ENCODE data around the gene MPPED1.

Gene MPPED1

GRCh38 chr22:43411040-43411868 is 560 bp upstream of the MPPED1 start:
- ATAC-seq: no peak

- no peak for ATAC-seq
Measured at GRCh38 chr22:43412808-43413795, 1.3 kb downstream of the MPPED1 start.

GRCh38 chr22:43413826-43414225 is 2.0 kb downstream of the MPPED1 start:
- ATAC-seq: no peak

DNA sequence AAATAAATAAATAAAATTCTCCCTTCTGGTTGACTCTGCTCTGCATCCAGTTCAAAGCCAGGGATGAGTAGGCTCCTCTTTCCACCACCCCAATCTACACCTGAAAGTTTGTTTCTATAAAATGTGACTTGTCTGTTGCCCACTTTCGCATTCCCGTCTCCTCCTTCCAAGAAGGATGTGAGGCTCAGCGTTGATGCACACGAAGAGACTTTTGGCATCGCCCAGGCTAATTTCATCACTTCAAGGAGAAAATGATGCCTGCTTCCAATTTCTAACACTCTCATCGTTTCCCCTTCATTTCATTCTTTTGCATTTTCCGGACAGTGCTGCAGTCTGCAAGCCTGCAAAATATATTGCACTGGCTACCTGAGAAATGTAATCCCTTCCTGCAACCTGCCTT is 3.9 kb downstream of the MPPED1 start:
- no peak for ATAC-seq

DNA sequence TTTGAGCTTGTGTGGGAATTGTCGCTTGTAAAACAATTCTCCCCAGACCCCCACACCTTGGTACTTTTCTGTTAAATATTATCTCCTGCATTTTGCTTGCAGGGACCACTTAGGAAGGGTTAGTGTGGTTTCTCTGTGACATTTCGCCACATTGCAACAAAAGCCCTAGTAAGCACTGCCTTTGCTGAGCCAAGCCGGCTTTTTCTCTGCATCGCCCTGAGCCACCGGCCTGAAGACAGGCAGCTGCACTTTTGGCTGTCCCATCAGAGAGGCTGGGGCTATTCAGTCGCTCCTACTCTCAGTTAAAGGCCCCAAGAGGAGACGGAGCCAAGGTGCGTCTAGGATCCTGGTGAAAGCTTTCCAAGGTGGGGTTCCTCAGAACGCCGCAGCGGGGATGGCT is 5.7 kb downstream of the MPPED1 start:
- no peak for ATAC-seq

DNA sequence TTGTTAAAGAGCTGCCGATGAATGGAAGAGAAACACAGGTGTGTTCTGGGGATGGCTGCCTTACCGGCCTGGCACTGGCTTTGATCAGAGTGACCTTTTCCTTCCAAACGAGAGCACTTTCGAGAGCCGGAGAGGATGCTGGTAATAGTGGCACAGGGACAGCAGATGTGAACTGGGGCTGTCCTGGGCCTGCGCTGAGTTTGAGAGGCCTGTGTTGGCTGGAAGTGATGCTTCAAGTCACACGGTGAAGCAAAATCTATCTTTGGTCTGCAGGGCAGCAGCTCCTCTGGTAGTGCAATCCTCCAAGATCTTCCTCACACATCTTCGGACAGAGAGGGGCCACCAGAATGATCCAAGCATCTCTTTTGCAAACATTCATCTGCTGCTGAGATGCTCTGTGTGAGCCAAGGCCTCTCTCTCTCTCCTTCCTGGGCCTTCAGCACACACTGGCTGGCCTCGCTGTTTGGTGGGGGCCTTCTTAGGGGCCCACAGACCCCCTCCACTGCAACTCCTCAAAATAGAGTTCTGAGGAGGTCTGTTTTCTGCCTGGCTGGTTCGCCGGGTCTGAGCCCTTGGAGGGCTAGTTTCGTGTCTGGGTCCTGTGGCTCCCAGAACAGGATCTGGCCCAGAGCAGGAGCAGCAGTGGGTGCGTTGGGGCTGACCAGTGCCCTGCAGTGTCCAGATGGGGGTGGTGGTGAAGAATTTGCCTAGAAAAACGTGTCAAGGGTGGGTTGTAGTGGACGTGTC is 6.4 kb downstream of the MPPED1 start:
- ATAC-seq: no peak

DNA sequence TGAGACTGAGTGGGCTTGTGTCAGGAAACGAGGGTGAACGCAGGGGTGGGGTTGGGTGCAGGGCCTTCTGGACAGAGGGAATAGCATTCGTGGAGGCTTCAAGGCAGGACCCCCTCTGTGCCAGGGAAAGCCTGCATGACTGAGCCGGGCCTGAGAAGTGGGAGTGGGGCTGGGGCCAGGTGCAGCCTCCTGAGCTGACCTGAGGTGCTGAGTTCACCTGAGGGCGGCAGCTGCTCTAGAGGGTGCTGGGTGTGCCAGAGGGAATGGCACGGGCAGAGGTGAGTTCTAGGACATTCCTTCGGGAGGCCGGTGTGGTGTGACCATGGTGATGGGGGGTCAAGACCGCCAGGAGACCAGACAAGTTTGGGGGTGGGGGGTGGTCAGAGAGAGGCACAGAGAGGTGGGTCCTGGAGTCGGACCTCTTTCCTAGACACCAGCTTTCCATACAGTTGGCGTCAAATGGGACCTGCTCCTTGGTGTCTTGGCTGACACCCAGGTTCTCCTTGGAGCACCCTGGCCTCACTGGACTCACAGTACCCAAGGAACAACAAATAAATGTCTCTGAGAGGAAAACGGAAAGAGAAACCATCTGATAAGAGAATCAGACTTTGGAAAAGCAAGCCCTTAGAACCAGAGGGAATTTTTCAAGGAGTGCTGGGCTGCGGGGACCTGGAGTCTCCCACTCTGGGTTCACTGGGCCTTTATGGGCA is 7.7 kb downstream of the MPPED1 start:
- ATAC-seq: no peak

DNA sequence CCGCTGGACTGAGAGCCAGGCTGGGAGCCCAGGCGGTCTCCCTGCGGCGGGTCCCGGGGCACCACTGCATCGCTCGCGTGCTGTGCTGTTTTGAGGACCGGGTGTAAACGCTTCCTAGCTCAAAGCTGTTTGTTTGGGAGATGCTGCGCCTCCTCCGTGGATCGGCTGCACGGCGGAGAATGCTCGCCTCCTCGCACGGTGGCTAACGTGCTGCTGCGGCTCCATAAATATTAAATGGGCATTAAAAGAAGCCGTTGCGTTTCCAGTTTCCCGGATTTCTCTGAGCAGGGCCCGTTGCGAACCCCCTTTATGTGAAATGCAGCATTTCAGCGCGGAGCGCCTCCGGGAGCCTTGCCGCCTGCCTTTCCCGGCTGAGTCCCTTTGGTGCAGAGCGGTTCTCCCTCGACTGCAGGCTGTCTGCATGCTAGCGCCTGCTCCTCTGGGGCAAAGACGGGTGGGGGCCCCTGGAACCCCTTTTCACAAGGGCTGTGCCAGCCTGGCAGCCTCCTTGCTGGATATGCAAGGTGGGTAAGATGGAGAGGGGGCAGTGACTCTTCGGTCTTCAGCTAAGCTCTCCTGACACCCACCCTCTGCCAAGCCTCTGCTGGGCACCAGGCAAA is 9.3 kb downstream of the MPPED1 start:
- no peak for ATAC-seq

DNA sequence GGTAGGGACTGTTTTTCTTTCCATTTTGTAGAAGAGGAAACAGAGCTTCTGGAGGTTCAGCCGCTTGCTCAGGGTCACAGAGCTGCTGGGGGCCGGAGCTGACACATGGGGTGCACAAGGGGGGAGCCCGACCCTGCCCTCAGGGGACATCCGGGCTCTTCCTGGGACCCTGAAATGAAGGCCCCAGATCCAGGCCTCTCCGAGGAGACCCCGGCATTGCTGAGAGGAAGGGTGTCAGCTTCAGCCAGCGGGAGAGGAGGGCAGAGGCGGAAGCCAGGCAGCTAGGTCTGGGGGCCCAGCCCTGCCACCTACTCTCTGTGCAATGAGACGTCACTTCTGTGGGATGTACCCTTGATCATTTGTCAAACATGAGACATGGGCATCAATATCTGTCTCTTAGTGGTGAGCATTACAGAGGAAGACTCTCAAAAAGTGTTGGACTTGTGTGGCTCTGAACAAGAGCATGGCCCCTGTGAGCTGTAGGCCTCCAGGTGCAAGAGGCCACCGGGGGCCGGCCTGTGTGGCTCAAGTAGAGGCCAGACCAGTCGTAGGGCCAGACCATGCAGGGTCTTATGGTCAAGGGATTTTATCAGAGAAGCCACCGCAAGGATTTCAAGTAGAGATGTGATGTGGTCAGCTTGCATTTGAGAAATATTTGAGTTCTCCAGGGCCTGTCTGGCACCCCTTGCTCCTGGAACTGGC is 10.3 kb downstream of the MPPED1 start:
- ATAC-seq: no peak

DNA sequence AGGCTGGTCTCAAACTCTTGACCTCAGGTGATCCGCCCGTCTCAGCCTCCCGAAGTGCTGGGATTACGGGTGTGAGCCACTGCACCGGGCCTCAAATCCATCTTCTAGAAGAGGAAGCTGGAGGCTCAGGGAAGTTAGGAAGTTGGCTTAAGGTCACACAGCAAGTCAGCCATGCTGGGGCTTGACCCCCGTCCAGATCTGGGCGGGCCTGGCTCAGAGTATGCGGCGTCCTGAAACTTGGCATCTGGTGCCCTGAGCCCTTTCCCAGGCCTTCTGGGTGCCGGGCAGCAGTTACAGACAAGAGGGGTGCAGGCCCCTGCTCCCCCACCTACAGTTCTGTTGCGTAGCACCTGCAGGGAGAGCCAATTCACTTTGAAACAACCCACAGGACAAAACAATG is 11.2 kb downstream of the MPPED1 start:
- no peak for ATAC-seq

DNA sequence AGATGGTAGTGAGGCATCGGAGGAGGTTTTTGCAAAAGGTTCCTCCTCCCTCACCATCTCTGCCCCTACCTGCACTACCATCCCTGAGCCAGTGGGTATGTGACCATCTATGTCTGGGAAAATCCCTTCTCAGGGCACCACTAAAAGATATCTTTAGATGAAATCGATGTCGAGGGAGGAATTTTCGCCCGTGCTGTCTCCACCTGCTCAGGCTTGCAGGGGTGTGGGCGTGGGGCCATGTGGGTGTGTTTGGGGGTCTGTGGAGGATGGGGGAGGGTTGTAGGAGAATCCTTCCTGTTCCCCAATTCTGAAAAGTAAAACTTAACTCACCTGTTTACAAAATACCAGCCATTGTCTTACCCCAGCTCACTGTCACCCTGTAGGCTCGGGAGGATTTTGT is 12.4 kb downstream of the MPPED1 start:
- ATAC-seq: no peak

DNA sequence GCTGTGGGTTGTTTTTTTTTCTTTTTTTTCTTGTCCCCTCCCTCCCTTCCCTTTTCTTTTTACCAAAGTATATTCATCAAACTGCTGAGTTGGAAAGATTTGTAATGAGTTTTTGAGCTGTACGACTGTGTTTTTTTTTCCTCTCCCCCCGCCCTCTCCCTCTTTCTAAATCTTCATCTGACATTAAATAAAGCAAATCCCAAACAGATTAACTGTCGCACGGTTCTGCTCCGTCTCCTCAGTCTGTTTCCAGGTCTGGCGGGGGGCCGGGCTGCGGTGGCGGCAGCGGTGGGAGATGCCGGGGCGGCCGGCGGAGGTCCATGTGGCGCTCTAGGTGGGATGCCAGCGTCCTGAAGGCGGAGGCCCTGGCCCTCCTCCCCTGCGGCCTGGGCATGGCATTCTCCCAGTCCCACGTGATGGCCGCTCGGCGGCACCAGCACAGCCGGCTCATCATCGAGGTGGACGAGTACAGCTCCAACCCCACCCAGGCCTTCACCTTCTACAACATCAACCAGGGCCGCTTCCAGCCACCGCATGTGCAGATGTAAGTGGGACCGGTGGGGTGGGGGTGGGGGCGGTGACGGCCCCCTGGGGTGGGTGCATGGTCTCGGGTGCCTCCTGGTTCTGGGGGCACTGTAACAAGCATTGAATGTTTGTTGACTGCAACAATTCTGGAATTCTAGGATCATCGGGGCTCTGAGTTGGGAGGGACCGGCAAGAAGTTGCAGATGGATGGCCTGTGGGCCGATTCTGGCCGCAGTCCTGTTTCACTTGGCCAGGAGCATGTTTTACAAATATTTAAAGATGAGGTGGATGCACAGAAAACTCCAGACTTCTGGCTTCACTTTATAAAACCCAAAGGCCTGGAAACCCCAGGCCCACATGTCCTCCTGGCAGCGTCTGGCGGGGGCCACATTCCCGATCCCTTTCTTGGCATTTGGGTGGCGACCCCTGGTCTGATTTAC is 13.1 kb downstream of the MPPED1 start:
- ATAC-seq: no peak

DNA sequence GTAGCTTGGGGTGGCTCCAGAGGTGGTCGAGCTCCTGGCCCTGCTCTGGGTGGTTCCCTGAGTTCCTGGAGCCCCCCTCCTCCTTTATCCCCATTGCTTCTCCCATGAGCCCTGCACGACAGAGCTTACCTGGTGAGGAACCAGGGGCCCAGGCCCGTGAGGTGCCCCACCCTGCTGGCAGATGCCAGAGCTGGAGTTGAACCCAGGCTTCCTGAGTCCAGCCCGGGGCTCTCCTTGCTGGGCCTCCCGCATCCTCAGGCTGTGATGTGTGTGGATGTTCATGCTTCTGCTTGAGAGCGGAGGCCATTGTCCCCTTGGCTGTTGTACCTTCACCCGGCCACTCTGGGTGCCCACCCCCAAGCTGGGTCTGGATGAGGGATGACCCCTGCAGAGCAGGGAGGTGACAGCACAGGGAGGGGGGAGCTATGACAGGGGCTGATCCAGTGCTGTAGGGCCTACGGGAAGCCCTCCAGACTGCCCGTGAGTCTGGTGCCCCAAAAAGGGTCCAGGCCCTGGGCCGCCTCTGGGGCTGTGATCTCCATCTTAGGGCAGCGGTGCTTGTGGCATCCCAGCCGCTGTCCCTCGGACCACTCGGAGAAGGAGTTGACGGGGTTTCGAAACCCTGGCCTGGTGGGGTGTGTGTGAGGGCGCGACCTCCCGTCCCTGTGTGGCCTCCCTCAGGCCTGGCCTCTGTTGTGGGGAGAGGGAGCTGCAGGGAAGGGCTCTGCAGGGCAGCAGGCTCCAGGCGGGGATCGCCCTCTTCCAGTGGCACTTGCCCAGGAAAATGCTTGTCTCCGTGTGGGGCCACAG is 14.4 kb downstream of the MPPED1 start:
- ATAC-seq: no peak

GRCh38 chr22:43426816-43427215 is 15.0 kb downstream of the MPPED1 start:
- no peak for ATAC-seq

DNA sequence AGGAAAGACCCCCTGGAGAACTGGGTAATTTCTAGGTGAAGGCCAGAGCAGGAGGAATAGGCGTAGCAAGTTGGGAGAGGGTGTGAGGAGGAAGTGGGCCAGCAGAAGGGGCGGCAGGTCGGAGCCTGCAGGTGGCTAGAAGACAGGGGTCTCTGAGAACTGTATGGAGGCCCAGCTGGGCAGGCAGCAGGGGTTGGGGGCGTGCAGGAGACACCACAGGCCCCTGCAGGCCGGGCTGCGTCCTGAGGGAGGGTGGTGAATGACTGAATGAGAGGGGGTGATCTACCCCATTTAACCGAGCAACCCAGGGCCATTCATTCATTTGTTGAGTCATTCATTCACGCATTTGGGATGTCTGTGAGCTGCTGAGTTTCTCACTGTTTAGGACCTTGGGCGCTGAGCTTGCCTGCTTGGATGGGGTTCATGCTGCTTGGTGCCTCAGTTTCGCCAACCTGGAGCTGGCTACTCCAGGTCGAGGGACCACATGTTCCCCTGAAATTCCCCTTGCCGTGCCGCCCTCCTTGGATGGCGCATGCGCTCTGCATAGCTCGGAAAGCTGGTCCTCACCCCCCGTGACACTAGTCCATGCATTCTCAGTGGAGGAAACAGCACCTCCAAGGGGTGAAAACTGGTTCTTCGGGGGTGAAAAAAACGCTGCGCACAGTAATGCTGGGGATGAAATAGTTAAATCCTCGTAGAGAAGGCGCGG is 15.6 kb downstream of the MPPED1 start:
- no peak for ATAC-seq

DNA sequence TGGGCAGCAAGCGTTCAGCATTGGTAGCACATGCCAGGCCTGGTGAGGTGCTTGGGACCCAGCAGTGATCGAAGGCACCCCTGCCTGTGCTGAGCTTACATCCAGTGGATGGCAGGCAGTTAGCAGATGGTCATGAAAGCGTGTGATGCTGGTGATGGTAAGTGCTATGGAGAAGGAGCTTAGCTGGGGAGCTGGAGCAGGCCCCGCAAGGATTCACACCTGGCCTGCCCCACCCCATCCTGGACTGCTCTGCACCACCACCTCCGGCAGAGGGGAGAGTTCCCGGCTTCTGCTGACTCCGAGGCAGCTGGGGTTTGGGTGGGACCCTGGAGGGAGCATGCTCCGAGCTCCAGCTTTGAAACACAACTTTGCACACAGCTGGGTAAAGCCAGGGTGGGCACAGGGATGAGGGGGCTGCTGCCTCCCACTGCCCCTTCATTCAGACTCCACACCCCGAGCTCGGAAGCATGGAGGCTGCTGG is 16.2 kb downstream of the MPPED1 start:
- no peak for ATAC-seq

GRCh38 chr22:43428521-43428920 is 16.7 kb downstream of the MPPED1 start:
- ATAC-seq: no peak

DNA sequence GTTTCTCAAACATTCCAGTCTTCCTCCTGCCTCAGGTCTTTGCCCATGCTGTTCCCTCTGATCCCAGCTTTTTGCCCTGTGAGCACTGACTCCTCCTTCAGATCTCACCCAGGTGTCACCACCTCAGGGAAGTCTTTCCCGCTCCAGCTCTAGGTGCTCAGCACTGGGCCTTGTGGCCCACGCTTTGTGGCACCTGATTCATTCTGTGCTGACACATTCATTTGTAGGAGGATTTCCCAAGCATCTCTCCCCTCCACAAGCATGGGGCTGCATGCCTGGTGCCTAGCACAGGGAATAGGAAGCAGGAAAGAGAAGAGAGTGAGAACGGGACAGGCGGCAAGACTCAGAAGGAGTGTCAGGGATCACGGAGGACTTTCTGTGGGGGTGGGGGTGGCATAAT is 17.6 kb downstream of the MPPED1 start:
- no peak for ATAC-seq

All from activated CD4-positive, CD25-positive, alpha-beta regulatory T cell treated with anti-CD3 and anti-CD28 coated beads, Interleukin-2, amount 50 U/mL, for 24 hours (primary cell).